ENCODE data around the gene ACTN3. TPM values are rescaled to one million over a fixed set of nuclear protein-coding genes. Genes with fewer than 3 reads are reported as not detected.

ACTN3 gene
- polyA plus RNA-seq, 1 experiment: 0.11 TPM

GRCh38 chr11:66609721-66610617, 63.3 kb downstream of the ACTN3 start:
- no peak for DNase-seq (ENCODE audit: low read depth, low spot score)
- ChIA-PET CTCF (no interaction called here), POLR2A (interaction anchor here (0.6 kb wide), 1 partner anchor 12 kb away, joined by 4 read pairs; no protein-coding TSS in a partner anchor)
- no peaks in the 10 kb centered on the region for H3K9me3 ChIP-seq (ENCODE audit: control insufficient read depth, insufficient read depth, low read length)
- H3K4me3 ChIP-seq (ENCODE audit: low read depth, low read length): no peak overlapping the region
- TF ChIP-seq, protein P1, sequence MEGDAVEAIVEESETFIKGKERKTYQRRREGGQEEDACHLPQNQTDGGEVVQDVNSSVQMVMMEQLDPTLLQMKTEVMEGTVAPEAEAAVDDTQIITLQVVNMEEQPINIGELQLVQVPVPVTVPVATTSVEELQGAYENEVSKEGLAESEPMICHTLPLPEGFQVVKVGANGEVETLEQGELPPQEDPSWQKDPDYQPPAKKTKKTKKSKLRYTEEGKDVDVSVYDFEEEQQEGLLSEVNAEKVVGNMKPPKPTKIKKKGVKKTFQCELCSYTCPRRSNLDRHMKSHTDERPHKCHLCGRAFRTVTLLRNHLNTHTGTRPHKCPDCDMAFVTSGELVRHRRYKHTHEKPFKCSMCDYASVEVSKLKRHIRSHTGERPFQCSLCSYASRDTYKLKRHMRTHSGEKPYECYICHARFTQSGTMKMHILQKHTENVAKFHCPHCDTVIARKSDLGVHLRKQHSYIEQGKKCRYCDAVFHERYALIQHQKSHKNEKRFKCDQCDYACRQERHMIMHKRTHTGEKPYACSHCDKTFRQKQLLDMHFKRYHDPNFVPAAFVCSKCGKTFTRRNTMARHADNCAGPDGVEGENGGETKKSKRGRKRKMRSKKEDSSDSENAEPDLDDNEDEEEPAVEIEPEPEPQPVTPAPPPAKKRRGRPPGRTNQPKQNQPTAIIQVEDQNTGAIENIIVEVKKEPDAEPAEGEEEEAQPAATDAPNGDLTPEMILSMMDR (IDR thresholded peaks at IDR 0.05; ENCODE audit: low read depth, low read length): no peak
- no peaks in the 10 kb centered on the region for H3K27me3 ChIP-seq (ENCODE audit: control insufficient read depth, insufficient read depth, low read length)
- no peak overlapping the region for H3K27ac ChIP-seq (ENCODE audit: low read depth, low read length)

DNA sequence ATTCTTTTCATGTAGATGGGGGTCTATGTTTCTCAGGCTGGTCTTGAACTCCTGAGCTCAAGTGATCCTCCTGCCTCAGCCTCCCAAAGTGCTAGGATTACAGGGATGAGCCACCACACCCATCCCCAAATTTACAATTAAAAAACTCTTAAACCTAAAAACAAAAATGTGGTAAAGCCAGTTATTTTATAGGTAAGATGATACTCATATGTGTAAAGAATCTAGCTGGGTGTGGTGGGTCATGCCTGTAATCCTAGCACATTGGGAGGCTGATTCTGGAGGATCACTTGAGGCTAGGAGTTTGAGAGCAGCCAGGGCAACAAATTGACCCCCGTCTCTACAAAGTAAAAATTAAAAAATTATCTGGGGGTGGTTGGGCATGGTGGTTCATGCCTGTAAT, 65.8 kb downstream of the ACTN3 start:
- no peak for DNase-seq (ENCODE audit: low read depth, low spot score)
- CTCF ChIA-PET: no interaction called here
- TF ChIP-seq, protein P1 (IDR thresholded peaks at IDR 0.05; ENCODE audit: low read depth, low read length): no peak
- H3K27ac ChIP-seq (ENCODE audit: low read depth, low read length): no peak overlapping the region
- no peaks in the 10 kb centered on the region for H3K27me3 ChIP-seq (ENCODE audit: control insufficient read depth, insufficient read depth, low read length)
- POLR2A ChIA-PET: no interaction called here
- no peak overlapping the region for H3K4me3 ChIP-seq (ENCODE audit: low read depth, low read length)
- H3K9me3 ChIP-seq (ENCODE audit: control insufficient read depth, insufficient read depth, low read length): 0 out of 2 replicates have a peak, but pooled peaks cover 4% of the 10 kb centered on the region

Other genes starting within 250 kb of the ACTN3 start
- gene CD248, start 229.9 kb upstream of the ACTN3 start, polyA plus RNA-seq (2011; rRNA removed): 105 and 128 TPM in 2 replicates
- gene RIN1, start 210.5 kb upstream of the ACTN3 start, polyA plus RNA-seq (2011; rRNA removed): 6.7 and 9.0 TPM in 2 replicates
- 35.2 and 39.3 TPM in 2 replicates for gene BRMS1, start 201.8 kb upstream of the ACTN3 start, polyA plus RNA-seq (2011; rRNA removed)
- 15.9 and 17.7 TPM in 2 replicates for gene B4GAT1, start 199.3 kb upstream of the ACTN3 start, polyA plus RNA-seq (2011; rRNA removed)
- 0.16 and 0.46 TPM in 2 replicates for gene SLC29A2, start 175.1 kb upstream of the ACTN3 start, polyA plus RNA-seq (2011; rRNA removed)
- 0.12 and 0.14 TPM in 2 replicates for gene NPAS4, start 125.9 kb upstream of the ACTN3 start, polyA plus RNA-seq (2011; rRNA removed)
- gene MRPL11, start 108.1 kb upstream of the ACTN3 start, polyA plus RNA-seq (2011; rRNA removed): 43.1 and 55.1 TPM in 2 replicates
- gene PELI3, start 80.0 kb upstream of the ACTN3 start, polyA plus RNA-seq (2011; rRNA removed): 4.6 and 5.6 TPM in 2 replicates
- gene DPP3, start 66.5 kb upstream of the ACTN3 start, polyA plus RNA-seq (2011; rRNA removed): 54.6 and 60.2 TPM in 2 replicates
- gene BBS1, start 36.3 kb upstream of the ACTN3 start, polyA plus RNA-seq (2011; rRNA removed): 17.7 and 21.1 TPM in 2 replicates
- gene ZDHHC24, start 855 bp upstream of the ACTN3 start, polyA plus RNA-seq (2011; rRNA removed): 6.2 and 6.8 TPM in 2 replicates
- 24.3 and 28.1 TPM in 2 replicates for gene CTSF, start 21.7 kb downstream of the ACTN3 start, polyA plus RNA-seq (2011; rRNA removed)
- gene CCDC87, start 46.2 kb downstream of the ACTN3 start, polyA plus RNA-seq (2011; rRNA removed): 0.11 and 0.19 TPM in 2 replicates
- 26.7 and 30.3 TPM in 2 replicates for gene CCS, start 46.3 kb downstream of the ACTN3 start, polyA plus RNA-seq (2011; rRNA removed)
- 21.4 and 25.0 TPM in 2 replicates for gene RBM14, start 69.7 kb downstream of the ACTN3 start, polyA plus RNA-seq (2011; rRNA removed)
- gene RBM4, start 91.8 kb downstream of the ACTN3 start, polyA plus RNA-seq (2011; rRNA removed): 234 and 272 TPM in 2 replicates
- gene RBM4B, start 131.0 kb downstream of the ACTN3 start, polyA plus RNA-seq (2011; rRNA removed): 37.4 and 43.8 TPM in 2 replicates
- gene SPTBN2, start 182.3 kb downstream of the ACTN3 start, polyA plus RNA-seq (2011; rRNA removed): 0.09 and 0.21 TPM in 2 replicates